Mesothelial cell of epicardium (in vitro differentiated cells): ENCODE measurements around the gene LRRN4CL. TPM values are rescaled to one million over a fixed set of nuclear protein-coding genes. Genes with fewer than 3 reads are reported as not detected.
"Not testable (repeated sequence)": the region's sequence is repeated elsewhere in the genome, so short reads cannot be mapped to it uniquely, and the experiment has no call there.

Experiments
- DNase-seq, 2 experiments: peaks; one replicate each; pipeline ENCODE4 v3.0.0; 2021; ENCODE audit warnings: low spot score in 2 of 2; ENCODE audit not compliant: unreplicated experiment in 2 of 2
- H3K27ac Mint-ChIP-seq: 2 replicates; pipeline ENCODE4 v1.8.0; 2021; ENCODE audit warnings: mixed read lengths
- H3K27me3 Mint-ChIP-seq: 2 replicates; pipeline ENCODE4 v1.8.0; 2021; ENCODE audit warnings: low read depth, mixed read lengths
- H3K36me3 Mint-ChIP-seq: 2 replicates; pipeline ENCODE4 v1.8.0; 2021; ENCODE audit warnings: mixed read lengths
- H3K4me1 Mint-ChIP-seq: 2 replicates; pipeline ENCODE4 v1.8.0; 2021; ENCODE audit warnings: mixed read lengths
- H3K4me3 Mint-ChIP-seq: 2 replicates; pipeline ENCODE4 v1.8.0; 2021; ENCODE audit warnings: mild to moderate bottlenecking, moderate library complexity, mixed read lengths
- H3K9me3 Mint-ChIP-seq: 2 replicates; pipeline ENCODE4 v1.8.0; 2021; ENCODE audit warnings: mixed read lengths
- total RNA-seq: library from RNA; stranded (reverse); gene quantifications from 3 replicates; pipeline ENCODE4 v1.2.1, GENCODE V29; 2021
- TF ChIP-seq, protein P1 (sequence below): fragments of 200-600 bp; sonication (generic); IDR thresholded peaks from one replicate; pipeline ENCODE4 v1.5.0; 2021; ENCODE audit warnings: antibody characterized with exemption; ENCODE audit not compliant: unreplicated experiment

The LRRN4CL gene
- total RNA-seq, 1 donor from 2014 or later = 1.7 TPM

DNA sequence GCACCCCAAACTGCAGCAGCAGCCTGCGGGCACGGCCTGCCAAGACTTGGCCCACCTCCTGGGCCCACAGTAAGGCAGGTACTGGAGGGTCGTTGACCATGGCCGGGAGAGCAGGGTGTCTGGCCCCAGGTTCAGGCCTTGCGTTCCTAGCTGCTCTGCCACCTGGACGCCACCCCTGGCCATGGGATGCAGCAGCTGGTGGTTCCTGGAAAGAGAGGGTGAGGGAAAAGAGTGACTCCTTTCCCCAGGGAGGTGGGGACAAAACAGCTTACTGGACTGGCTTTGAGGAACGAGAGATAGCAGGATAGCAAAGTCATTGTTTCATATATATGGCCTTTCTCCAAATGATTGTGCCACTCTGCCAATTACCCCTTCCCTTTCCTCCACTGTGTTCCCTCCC lies 16.1 kb upstream of the LRRN4CL start:
- peaks cover 46% of the 10 kb centered on the region for H3K4me1 Mint-ChIP-seq
- peaks cover 15% of the 10 kb centered on the region for H3K36me3 Mint-ChIP-seq
- peak overlapping the region; percentile 97 for H3K27ac Mint-ChIP-seq
- no peaks in the 10 kb centered on the region for H3K9me3 Mint-ChIP-seq
- TF ChIP-seq, protein P1, sequence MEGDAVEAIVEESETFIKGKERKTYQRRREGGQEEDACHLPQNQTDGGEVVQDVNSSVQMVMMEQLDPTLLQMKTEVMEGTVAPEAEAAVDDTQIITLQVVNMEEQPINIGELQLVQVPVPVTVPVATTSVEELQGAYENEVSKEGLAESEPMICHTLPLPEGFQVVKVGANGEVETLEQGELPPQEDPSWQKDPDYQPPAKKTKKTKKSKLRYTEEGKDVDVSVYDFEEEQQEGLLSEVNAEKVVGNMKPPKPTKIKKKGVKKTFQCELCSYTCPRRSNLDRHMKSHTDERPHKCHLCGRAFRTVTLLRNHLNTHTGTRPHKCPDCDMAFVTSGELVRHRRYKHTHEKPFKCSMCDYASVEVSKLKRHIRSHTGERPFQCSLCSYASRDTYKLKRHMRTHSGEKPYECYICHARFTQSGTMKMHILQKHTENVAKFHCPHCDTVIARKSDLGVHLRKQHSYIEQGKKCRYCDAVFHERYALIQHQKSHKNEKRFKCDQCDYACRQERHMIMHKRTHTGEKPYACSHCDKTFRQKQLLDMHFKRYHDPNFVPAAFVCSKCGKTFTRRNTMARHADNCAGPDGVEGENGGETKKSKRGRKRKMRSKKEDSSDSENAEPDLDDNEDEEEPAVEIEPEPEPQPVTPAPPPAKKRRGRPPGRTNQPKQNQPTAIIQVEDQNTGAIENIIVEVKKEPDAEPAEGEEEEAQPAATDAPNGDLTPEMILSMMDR = no peak
- H3K27me3 Mint-ChIP-seq = no peaks in the 10 kb centered on the region
- no peak for DNase-seq
- peak overlapping the region; percentile 86 for H3K4me3 Mint-ChIP-seq

DNA sequence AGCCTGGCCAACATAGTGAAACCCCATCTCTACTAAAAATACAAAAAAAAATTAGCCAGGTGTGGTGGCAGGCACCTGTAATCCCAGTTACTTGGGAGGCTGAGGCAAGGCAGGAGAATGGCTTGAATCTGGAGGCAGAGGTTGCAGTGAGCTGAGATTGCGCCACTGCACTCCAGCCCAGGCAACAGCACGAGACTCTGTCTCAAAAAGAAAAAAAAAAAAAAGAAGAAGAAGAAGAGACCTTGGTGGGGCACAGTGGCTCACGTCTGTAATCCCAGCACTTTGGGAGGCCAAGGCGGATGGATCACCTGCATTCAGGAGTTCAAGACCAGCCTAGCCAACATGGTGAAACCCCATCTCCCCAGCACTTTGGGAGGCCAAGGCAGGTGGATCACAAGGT lies 14.6 kb upstream of the LRRN4CL start:
- H3K9me3 Mint-ChIP-seq, DNase-seq, H3K27ac Mint-ChIP-seq, H3K27me3 Mint-ChIP-seq, H3K4me3 Mint-ChIP-seq: not testable (repeated sequence)
- Mint-ChIP-seq H3K4me1 (peaks cover 36% of the 10 kb centered on the region), H3K36me3 (peaks cover 17% of the 10 kb centered on the region)

DNA sequence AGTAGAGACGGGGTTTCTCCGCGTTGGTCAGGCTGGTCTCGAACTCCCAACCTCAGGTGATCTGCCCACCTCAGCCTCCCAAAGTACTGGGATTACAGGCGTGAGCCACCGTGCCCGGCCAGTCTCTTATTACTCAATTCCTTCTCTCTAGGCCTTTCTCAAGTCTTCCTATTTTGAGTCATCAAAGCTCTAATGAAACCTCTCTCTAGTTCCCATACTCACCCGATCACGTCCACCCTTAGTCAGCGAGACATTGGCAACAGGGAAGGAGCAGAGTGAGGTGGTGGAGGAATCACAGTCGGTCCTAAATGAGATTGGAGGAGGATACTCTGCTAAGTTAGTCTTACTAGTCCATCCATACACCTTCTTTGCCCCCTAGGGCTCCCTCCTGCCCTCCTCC lies 12.9 kb upstream of the LRRN4CL start:
- Mint-ChIP-seq H3K27me3 (no peaks in the 10 kb centered on the region), H3K27ac (no peak overlapping the region), H3K9me3 (no peaks in the 10 kb centered on the region), H3K4me3 (no peak overlapping the region), H3K4me1 (peaks cover 19% of the 10 kb centered on the region), H3K36me3 (peaks cover 22% of the 10 kb centered on the region)
- TF ChIP-seq, protein P1 = no peak
- DNase-seq = no peak

DNA sequence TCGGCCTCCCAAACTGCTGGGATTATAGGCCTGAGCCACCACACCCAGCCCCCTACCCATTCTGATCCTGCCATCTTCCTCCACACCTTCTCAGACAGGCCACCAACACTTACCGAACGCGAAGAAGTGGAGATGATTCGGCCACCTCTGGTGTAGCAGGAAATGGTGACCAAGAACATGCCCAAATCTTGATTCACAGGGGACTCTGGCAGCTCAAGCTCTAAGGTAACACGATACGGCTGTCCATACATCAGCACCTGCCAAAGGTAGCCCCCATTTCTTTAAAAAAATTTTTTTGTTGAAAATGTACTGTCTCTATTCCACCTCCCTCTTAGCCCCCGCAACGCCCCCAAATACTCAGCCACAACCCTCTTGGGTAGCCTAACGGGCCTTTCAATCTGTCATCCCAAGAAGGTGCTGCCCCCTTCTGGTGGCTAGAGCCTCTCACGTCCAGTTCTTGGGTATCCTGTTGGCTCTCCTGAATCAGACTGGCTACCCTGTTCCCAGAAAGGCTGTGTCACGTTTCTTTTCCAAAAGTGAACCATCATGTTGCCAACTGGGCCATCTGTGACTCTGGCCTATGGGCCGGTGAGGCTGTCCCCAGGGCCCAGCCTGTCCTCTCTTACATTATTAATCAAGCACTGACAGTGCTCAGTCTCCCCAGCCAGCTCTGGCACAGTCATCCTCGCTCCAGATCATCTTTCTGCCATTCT lies 5.3 kb upstream of the LRRN4CL start:
- Mint-ChIP-seq H3K36me3 (peaks cover 16% of the 10 kb centered on the region), H3K9me3 (no peaks in the 10 kb centered on the region), H3K4me3 (no peak overlapping the region), H3K27me3 (no peaks in the 10 kb centered on the region), H3K27ac (peak overlapping the region; percentile 44), H3K4me1 (peaks cover 5% of the 10 kb centered on the region)
- DNase-seq = peak in 1 of 2 experiments; percentile 71
- TF ChIP-seq, protein P1 = peak; percentile 62

GRCh38 chr11:62693624-62694023 lies 4.3 kb upstream of the LRRN4CL start:
- H3K4me3 Mint-ChIP-seq, DNase-seq, H3K9me3 Mint-ChIP-seq, H3K27me3 Mint-ChIP-seq, H3K27ac Mint-ChIP-seq: not testable (repeated sequence)
- Mint-ChIP-seq H3K36me3 (peaks cover 16% of the 10 kb centered on the region), H3K4me1 (peaks cover 12% of the 10 kb centered on the region)

DNA sequence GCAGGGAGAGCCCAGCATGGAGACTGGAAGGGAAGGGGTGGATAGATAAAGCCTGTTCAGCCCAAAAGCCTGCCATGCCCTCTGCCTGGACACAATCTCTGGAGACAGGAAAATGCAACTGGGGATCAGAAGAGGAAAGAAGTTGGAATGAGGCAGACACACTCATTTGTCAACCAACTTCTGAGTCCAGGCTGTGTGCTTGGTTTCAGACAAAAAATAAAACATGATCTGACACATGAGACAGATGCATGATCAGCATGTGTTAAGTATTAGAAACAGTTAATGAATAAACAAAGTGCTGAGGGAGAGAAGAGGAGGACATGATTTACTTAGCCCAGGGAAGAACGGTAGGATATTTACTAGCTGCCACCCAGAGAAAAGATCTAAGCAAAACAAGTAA lies 839 bp downstream of the LRRN4CL start:
- TF ChIP-seq, protein P1 = no peak
- no peak for DNase-seq
- Mint-ChIP-seq H3K36me3 (peaks cover 6% of the 10 kb centered on the region), H3K27me3 (no peaks in the 10 kb centered on the region), H3K4me1 (peaks cover 14% of the 10 kb centered on the region), H3K9me3 (no peaks in the 10 kb centered on the region), H3K4me3 (no peak overlapping the region), H3K27ac (peak overlapping the region; percentile 78)
